ENCODE results near the gene PCTP. TPM values are rescaled to one million over a fixed set of nuclear protein-coding genes. Genes with fewer than 3 reads are reported as not detected.
A peak's percentile ranks its signal among the peaks of the same experiment; 100 is the strongest.

PCTP gene
- polyA plus RNA-seq, 1 donor, result 30.9 TPM

DNA sequence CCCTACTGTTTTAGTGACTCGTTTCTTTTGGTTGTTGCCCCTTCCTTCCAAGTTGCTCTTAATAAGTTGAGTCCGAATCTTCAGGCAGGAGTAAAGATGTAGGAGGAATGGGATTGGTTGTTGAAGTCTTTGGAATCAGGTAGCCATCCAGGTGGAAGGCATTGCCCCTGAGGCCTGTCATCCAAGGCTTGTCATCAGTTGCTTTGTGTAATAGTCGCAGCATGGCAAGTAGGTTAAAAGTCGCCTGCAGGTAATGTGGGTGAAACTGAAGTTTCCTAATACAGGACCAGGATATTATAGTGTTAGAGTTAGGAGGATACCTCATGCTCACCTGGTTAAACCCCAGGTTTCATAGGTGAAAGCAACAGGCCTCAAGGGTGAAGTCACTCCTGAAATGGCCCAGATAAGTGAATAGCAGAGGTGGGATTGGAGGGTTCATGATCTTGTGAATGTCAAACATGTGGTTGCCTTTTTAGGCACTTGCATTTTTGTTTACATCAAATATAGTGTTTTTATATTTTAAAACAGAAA is 934 bp downstream of the PCTP start:
- DNase-seq, result no peak

DNA sequence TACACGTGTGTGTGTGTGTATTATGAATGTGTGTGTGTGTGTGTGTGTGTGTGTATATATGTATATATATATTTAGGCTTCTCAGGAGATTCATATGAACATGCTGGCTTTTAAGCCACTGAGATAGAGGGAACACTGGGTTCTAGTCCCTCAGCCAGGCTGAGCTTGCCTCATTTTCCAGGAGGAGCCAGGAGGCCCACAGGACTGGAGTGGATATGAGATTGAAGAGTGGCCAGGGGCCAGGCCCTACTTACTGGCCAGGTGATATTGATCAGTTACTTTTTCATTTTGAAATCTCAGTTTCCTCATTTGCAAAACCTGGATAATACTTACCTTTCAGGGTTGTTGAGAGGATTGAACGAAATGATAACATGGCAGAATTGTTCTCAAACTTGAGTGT is 5.8 kb downstream of the PCTP start:
- DNase-seq, result no peak

GRCh38 chr17:55757659-55758058 is 6.8 kb downstream of the PCTP start:
- DNase-seq, result no peak

DNA sequence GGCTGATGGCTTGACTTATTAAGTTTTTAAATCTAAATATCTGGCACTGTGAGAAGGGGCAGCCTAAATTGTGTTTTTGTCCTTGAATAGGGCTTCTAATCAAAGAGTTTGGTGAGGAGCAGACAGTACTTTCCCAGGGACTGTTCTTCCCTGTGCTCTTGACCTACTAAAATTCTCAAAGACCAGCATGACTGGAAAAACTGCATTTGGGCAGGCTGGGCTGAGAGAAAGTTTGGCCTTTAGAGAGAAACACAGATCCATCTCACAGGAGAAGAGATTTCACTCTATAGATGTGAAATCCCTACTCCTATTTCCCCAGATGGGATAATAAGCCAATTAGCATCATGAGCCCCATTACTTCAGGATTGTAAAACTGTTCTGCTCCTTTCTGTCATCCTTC is 7.3 kb downstream of the PCTP start:
- DNase-seq, result no peak

DNA sequence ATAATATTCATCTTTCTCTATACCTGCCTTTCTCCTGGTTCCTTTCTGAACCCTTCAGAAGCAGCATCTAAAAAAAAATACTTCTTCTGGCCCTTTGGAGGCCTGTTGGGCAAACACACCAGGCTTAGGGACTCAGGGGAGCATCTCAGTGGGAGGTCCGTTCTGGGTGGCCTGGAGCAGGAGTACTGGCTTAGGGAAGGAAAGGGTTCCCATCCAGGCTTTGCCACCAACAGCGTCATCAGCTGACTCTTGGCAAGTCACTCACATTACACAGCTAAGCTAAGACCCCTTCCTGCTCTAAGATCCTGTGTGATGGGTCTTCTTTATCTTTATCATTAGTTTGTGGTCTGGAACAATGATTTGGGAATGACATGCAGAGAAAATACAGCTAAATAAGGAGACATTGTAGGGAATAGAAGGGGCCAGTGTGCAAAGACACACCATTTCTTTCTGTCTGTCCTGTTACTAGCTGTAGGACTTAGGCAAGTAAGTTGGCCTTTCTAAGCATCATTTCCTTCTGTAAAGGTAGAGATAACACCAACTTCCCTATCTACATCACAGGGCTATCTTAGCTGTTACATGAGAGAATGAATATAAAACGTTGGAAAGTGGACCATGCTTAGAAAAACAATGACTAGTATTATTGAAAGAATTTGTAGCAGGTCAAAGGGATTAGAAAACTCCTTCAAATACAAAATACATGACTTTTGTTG is 9.9 kb downstream of the PCTP start:
- no peak for DNase-seq

DNA sequence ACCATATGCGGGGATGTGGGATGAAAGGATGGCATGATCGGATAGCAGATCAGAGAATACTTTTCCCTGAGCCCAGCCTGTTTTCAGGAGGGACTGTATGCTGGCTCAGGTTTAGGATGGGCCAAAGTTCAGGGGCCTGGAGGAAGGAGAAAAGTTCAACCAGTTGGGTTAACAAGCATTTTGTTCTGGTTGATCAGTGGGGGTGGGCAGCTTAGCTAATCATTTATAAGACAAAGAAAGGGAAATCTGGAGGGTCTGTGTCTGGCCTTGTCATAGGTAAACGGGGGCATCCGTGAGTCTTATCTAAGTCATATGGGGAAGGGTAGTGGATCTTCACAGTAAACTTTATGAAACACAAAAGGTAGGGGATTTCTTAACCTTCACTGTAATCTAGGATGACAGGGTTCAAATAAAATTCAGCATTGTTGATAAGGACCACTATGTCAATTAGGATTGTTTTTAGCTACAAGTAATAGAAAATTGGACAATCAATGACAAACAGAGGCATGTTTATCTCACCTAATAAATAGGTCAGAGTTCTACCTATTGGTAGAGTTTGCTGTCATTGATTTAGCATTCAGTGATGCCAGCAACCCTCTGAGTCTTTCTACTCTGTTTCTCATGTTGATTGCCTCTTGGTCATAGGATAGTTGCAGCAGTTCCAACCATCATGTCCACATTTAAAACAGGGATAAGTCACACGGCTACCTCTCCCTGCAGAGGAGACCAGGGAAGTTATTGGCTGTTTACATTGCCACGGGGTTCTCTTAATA is 11.4 kb downstream of the PCTP start:
- DNase-seq, result no peak

DNA sequence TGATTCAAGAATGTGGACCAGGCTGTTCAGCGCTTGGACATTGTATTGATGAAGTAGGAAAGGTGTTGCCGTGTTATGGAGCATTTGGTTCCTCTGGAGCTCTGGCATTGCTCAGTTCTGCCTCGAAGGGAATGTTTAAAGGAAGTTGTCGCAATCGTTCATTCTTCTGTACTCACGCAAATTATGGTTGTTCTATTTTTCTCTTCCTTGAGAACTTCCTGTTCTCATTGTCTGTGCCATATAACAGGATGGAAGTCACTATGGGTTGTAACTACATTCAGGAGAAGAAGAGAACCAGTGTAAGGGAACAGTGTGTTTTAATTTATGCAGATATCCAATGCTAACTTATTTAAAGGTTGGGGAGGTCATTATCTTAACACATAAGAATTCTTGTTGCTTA is 13.0 kb downstream of the PCTP start:
- no peak for DNase-seq

DNA sequence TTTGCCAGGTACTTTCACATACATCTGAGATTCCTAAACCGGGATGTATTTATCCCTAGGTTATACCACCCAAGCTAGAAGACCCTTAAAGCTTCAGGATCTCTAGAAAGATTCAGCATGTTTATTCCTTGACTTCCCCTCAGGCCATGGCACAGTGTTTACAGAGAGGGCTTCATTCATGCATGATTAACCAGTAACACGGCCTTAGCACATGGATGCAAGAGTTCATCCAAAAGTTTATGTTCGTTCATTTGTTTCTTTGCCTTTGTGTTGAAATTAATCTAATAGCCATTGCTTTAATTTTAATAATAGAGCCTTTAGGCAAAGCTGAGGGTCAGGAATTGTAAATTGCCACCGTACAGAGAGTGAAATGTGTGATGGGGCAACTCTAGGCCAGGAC is 13.8 kb downstream of the PCTP start:
- no peak for DNase-seq

- DNase-seq, result no peak
Measured at GRCh38 chr17:55765472-55765871, 14.6 kb downstream of the PCTP start.

DNA sequence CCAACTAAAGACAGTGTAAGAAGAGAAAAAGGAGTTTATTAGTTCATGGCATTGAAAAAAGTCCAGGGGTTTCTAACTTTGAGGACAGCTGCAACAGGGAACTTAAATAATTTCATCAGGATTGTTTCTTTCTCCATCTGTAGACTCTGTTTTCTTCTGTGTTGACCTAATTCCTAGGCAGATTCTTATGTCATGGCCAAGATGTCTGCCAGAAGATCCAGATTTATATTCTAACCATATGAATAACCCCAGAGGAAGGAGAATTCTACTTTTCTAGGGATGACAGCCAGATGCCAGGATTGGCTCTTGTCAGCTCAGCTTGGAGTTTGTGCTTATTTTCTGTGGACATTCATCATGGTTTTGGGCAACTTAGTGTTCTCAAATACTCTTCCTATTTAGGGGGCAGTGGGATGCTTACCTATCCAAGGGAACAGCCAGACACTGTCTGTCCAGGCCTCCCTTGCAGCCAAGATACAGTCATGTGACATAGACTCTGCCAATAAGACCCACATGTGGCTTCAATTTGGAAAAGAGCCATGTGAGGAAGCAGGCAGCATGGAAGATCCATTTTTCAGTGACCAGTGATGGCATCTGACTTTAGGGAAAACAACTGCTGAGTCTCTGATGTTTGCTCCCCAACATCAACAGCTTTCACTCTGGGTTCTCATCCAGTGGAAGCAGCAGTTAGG is 18.2 kb downstream of the PCTP start:
- DNase-seq, result no peak

DNA sequence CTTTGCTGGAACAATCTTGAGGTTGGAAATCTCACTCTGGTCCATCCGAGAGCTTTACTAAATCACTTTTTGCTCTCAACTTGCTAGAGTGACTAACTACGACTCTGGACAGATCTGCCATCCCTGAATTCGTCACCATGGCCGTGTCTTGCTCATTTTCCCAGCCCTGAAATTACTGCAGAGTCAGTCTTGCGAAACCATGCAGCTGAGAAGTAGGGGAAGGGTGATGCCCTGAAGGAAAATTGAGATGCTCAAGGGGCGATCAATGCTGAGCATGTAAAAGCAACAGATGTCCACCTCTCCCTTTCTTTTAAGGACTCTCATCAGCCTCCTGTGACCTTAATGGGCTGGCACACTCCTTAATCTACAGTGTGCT is 18.8 kb downstream of the PCTP start:
- no peak for DNase-seq

DNA sequence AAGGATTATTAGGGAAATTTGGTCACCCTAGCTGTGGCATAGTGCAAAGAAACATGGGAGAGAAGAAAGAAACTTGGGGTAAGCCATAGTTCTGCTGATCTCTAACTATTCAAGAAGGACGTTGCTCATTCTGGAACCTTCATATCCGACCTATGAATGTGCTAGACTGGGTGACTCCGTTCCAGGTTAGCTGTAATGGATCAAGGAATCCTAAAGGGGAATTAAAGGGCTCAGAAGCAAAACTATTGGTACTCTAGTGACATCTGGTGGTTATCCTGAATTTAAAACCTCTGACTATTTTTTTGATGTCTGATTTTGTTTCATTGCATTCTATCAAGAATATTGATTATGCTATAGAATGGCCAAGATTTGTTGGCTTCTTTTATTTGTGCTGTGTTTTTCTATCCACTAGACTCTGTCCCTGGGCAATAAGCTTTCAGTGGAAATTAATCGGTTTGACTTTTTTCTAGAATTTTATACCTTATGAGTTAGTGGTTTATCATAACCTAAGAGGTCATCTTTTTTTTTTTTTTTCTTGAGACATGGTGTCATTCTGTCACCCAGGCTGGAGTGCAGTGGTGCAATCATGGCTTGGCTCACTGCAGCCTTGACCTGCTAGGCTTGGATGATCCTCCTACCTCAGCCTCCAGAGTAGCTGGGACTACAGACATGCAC is 19.5 kb downstream of the PCTP start:
- DNase-seq, result peak; percentile 70

- no peak for DNase-seq
Measured at GRCh38 chr17:55772086-55772485, 21.2 kb downstream of the PCTP start.

DNA sequence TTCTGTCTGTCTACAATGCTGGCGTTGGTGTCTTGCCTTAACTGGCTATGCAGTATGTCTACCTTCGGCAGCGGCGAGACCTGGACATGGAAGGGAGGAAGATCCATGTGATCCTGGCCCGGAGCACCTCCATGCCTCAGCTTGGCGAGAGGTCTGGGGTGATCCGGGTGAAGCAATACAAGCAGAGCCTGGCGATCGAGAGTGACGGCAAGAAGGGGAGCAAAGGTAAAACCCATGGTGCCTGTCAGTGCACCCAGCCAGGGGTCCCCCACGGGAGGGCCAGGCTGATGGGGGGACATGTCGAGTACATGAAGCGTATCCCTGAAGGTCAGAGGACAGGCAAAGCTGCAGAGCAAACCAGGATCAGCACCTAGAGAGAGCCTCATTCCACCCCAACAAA is 22.8 kb downstream of the PCTP start:
- no peak for DNase-seq

DNA sequence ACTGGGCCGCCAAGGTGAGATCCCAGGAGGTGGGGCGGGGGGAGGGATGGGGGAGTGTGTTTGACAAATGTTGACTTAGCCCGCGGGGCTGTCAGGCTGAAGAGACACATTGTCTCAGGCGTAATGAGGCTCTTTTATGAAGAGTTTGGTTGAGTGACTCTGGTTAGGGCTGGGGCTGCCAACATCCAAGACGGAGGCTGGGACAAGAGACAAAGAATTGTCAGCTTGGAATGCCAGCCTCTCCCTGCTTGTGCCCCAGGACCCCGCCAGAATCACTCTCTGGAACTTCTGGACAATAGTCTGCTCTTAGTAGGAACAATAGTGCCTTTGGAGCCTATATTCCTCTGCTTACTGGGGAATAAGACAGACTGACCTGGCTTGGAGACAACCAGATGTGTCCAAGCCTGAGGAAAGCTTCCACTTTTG is 24.0 kb downstream of the PCTP start:
- peak; percentile 57 for DNase-seq

GRCh38 chr17:55776271-55776670 is 25.4 kb downstream of the PCTP start:
- DNase-seq, result no peak

DNA sequence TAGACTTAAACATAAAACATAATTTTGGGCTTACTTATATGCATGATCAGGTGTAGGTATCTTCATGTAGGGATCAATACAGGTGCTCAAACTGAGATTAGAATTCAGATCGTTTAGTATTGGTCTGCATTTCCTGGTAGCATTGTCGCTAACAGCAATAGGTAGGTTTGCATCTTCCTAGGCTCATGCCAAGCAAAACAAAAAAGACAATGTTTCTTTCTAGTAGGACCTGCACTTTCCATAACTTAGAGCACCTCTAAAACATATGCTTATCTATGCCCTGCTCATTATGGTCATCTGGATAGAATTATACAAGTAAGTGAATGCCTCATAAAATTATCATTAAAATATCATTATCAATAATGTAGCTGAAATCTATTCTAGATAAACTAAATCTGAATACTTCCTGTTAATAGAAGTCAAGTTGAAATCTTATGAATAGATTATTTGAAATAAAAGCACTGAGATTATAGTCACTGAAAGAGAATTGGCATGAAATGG is 26.7 kb downstream of the PCTP start:
- no peak for DNase-seq

GRCh38 chr17:55778389-55779118 is 27.7 kb downstream of the PCTP start:
- no peak for DNase-seq

DNA sequence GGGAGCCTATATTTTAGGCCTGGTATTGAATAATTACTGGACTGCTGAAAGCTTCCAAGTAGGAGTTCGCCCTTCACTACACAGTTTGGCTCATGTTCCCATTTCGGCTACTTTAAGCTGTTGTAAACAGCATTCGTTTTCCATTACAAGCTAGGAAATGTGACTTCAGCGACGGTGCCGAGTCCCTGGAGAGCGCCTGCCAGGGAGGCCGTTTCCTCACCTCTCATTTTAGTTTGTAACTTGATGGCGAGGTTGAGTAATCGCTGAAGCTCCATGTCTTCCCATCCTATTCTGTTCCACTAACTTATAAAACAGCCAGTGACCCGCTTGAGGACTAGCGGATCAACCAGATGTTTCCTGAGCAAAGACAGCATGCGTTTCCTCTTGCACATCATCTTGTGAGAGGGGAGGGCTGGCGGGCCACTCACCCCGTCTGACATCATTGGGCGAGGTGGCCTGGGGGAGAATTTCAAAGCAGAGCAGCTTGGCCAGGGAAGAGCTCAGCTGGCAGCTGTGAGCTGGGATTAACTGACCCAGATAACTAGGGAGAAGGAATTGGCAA is 32.9 kb downstream of the PCTP start:
- no peak for DNase-seq

GRCh38 chr17:55784666-55785065 is 33.8 kb downstream of the PCTP start:
- no peak for DNase-seq

GRCh38 chr17:55785181-55785580 is 34.3 kb downstream of the PCTP start:
- no peak for DNase-seq
